ENCODE data around the gene SH3BGRL2. TPM values are rescaled to one million over a fixed set of nuclear protein-coding genes. Genes with fewer than 3 reads are reported as not detected.

Gene SH3BGRL2
- polyA plus RNA-seq, 1 donor (not counting 4 experiments of a cell fraction or from before 2014, with no cell fraction given): 3.8 TPM

DNA sequence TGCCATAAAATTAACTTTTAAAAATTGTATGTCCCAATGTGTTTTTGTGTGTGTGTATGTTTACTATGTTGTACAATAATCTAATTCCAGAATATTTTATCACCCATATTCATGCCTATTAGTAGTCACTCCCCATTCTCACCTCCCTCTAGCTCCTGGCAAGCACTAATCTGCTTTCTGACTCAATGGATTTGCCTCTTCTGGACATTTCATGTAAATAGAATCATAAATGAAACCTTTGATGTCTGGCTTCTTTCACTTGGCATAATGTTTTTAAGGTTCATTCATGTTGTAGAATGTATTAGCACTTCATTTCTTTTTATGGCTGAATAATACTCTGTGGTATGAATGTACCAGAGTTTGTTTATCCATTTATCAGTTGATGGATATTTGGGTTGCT lies 15.4 kb downstream of the SH3BGRL2 start:
- H3K9me1 ChIP-seq (ENCODE audit: control insufficient read depth, extremely low read depth, insufficient read depth, low read length): no peaks in the 10 kb centered on the region
- H3K9me3 ChIP-seq (ENCODE audit: control insufficient read depth, low read depth, low read length): no peaks in the 10 kb centered on the region
- H2AFZ ChIP-seq (ENCODE audit: control insufficient read depth, low read length): no peak overlapping the region
- H3K4me1 ChIP-seq (ENCODE audit: control insufficient read depth, extremely low read depth, insufficient read depth, low read length): no peaks in the 10 kb centered on the region
- DNase-seq (ENCODE audit: low read depth, low spot score): no peak
- no peak overlapping the region for H3K4me3 ChIP-seq (ENCODE audit: control insufficient read depth in 2 of 3, extremely low read depth in 1 of 3, insufficient read depth in 2 of 3, low read depth in 1 of 3, low read length in 3 of 3)
- H4K20me1 ChIP-seq (ENCODE audit: control insufficient read depth, extremely low read depth, insufficient read depth, low read length): no peaks in the 10 kb centered on the region
- FAIRE-seq: no peak
- no peaks in the 10 kb centered on the region for H3K79me2 ChIP-seq (ENCODE audit: control insufficient read depth, insufficient read depth, low read length)
- H3K27me3 ChIP-seq (ENCODE audit: control insufficient read depth, extremely low read depth, insufficient read depth, low read length): no peaks in the 10 kb centered on the region
- no peaks in the 10 kb centered on the region for H3K36me3 ChIP-seq (ENCODE audit: control insufficient read depth in 2 of 2, extremely low read depth in 1 of 2, insufficient read depth in 2 of 2, low read length in 2 of 2)
- dilution Hi-C loops (cut with MboI; ENCODE audit: extremely low pct_ligation_motif_present, low sequenced_read_pairs): no loop called here
- H3K27ac ChIP-seq (ENCODE audit: control insufficient read depth, insufficient read depth, low read length): no peak overlapping the region
- no peak overlapping the region for H3K9ac ChIP-seq (ENCODE audit: control insufficient read depth, extremely low read depth, insufficient read depth, low read length)
- no peak for TF ChIP-seq EZH2 (IDR thresholded peaks at IDR 0.05; ENCODE audit: low read length)
- TF ChIP-seq, protein P1, sequence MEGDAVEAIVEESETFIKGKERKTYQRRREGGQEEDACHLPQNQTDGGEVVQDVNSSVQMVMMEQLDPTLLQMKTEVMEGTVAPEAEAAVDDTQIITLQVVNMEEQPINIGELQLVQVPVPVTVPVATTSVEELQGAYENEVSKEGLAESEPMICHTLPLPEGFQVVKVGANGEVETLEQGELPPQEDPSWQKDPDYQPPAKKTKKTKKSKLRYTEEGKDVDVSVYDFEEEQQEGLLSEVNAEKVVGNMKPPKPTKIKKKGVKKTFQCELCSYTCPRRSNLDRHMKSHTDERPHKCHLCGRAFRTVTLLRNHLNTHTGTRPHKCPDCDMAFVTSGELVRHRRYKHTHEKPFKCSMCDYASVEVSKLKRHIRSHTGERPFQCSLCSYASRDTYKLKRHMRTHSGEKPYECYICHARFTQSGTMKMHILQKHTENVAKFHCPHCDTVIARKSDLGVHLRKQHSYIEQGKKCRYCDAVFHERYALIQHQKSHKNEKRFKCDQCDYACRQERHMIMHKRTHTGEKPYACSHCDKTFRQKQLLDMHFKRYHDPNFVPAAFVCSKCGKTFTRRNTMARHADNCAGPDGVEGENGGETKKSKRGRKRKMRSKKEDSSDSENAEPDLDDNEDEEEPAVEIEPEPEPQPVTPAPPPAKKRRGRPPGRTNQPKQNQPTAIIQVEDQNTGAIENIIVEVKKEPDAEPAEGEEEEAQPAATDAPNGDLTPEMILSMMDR (optimal IDR thresholded peaks at IDR 0.05 in 1 of 3, IDR thresholded peaks at IDR 0.05 in 1 of 3, conservative IDR thresholded peaks at IDR 0.05 in 1 of 3; ENCODE audit: extremely low read depth in 1 of 3, insufficient read depth in 2 of 3, low read length in 3 of 3): no peak
- H3K4me2 ChIP-seq (ENCODE audit: control insufficient read depth, extremely low read depth, insufficient read depth, low read depth, low read length): no peak overlapping the region

DNA sequence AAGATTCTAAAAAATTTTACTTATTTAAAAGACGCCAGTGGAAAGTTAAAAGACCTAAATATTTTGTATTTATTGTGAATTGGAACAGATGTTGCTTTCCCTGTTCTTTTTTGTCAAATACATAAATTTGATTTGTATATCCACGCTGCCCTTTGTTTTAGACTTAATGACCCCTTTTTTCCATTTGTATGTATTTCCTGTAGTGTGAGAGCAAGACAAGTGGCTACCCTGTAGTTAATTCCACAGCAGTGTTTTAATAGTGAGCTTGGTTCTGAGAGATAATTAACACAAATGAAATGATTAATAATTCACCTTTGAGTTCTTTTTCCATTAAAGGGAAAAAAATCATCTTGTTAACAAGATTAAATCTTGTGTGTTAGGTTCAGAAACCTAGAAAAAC lies 16.6 kb downstream of the SH3BGRL2 start:
- H3K27me3 ChIP-seq (ENCODE audit: control insufficient read depth, extremely low read depth, insufficient read depth, low read length): no peaks in the 10 kb centered on the region
- no peak for FAIRE-seq
- H3K4me2 ChIP-seq (ENCODE audit: control insufficient read depth, extremely low read depth, insufficient read depth, low read depth, low read length): no peak overlapping the region
- no peak overlapping the region for H3K9ac ChIP-seq (ENCODE audit: control insufficient read depth, extremely low read depth, insufficient read depth, low read length)
- H4K20me1 ChIP-seq (ENCODE audit: control insufficient read depth, extremely low read depth, insufficient read depth, low read length): no peaks in the 10 kb centered on the region
- dilution Hi-C loops (cut with MboI; ENCODE audit: extremely low pct_ligation_motif_present, low sequenced_read_pairs): no loop called here
- H3K36me3 ChIP-seq (ENCODE audit: control insufficient read depth in 2 of 2, extremely low read depth in 1 of 2, insufficient read depth in 2 of 2, low read length in 2 of 2): no peaks in the 10 kb centered on the region
- H3K4me3 ChIP-seq (ENCODE audit: control insufficient read depth in 2 of 3, extremely low read depth in 1 of 3, insufficient read depth in 2 of 3, low read depth in 1 of 3, low read length in 3 of 3): no peak overlapping the region
- TF ChIP-seq, protein P1 (optimal IDR thresholded peaks at IDR 0.05 in 1 of 3, IDR thresholded peaks at IDR 0.05 in 1 of 3, conservative IDR thresholded peaks at IDR 0.05 in 1 of 3; ENCODE audit: extremely low read depth in 1 of 3, insufficient read depth in 2 of 3, low read length in 3 of 3): no peak
- no peak for TF ChIP-seq EZH2 (IDR thresholded peaks at IDR 0.05; ENCODE audit: low read length)
- no peak for DNase-seq (ENCODE audit: low read depth, low spot score)
- no peaks in the 10 kb centered on the region for H3K9me1 ChIP-seq (ENCODE audit: control insufficient read depth, extremely low read depth, insufficient read depth, low read length)
- no peak overlapping the region for H2AFZ ChIP-seq (ENCODE audit: control insufficient read depth, low read length)
- H3K4me1 ChIP-seq (ENCODE audit: control insufficient read depth, extremely low read depth, insufficient read depth, low read length): peaks cover 4% of the 10 kb centered on the region
- no peak overlapping the region for H3K27ac ChIP-seq (ENCODE audit: control insufficient read depth, insufficient read depth, low read length)
- no peaks in the 10 kb centered on the region for H3K9me3 ChIP-seq (ENCODE audit: control insufficient read depth, low read depth, low read length)
- H3K79me2 ChIP-seq (ENCODE audit: control insufficient read depth, insufficient read depth, low read length): no peaks in the 10 kb centered on the region
